ENCODE results near the gene CASTOR1.

CASTOR1 gene

DNA sequence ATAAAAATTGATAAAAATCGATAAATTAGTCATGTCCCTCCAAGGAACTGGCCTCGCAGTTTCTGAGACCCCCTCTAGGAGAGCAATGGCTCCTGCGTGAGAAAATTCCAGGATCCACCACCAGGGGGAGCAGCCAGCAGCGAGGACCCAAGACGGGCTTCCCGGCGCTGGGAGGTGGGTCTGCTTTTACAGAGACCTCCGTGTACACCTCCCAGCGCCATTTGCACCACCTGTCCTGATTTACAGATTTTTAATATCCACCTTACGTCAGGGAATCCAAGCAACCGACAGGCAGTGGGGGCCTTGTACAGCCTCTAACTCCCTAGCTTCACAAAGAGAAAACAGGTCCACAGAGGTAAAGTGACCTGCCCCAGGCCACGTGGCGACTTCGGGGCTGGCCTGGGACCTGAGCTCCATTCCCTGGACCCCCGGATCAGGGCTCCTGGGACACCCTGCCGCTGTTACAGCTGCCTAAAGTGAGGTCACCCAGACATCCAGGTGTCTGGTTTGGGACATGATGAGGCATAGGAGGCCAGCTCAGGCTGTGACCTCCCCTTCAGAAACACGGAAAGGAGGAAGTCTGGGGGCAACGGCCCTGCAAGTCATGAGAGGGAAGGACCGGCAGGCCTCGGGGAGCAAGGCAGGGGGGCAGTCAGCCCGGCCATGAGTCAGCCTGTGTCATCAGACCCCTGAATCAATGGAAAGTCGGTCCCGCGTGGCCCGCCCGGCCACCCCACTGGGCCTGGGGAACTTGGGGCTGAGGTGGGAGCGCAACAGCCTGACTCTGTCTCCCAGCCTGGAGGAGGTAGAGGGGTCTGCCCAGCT is 26.2 kb downstream of the CASTOR1 start:
- DNase-seq = peak; percentile 11 to 71

DNA sequence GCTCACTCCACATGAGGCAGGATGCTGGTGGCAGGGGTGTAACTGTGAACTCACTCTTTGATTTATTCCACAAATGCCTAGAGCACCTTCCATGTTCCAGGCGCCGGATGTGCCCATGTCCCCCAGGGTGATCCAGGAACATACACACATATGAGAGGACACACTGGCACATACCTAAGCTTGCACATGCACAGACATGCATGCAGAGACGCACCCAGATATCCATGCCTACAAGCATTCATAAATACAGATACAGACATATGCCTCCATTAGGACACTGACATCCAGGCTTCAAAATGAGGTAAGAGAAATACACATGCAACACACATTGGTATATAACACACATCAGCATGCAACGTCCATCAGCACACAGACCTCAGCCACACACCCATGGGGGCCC is 27.2 kb downstream of the CASTOR1 start:
- no peak for DNase-seq

DNA sequence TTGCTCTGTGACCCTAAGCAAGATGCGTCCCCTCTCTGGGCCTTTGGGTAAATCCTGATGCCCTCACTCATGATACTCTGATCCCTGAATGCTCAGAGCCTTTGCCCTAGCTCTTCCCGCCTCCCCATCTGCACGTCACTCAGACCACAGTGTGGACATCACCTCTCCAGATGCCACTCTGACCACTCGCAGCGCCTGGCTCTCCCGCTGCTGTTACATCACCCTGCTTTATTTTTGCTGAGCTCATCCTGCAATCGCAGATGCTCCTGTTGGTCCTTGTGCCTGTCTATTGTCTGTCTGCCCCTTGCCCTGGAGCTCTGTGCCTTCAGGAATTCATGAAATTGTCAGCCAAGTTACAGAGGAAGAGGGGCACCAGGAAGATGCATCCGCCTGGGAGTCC is 28.2 kb downstream of the CASTOR1 start:
- no peak for DNase-seq

DNA sequence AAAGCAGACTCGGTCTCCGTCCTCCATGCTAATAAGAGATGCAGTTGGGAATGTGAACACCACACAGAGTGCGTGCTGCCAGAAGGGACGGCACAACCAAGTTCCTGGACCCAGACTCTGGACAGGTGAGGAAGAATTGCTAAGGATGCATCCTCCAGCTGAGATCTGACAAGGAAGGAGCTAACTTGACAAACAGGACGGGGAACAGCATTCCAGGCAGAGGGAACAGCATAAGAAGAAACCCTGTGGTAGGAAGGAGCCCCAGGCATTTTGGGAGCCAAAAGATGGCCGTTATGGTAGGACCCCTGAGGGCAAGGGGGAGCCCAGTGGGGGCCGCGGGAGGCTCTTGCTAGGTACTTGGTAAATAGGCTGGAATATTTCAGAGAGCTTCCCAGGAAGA is 28.6 kb downstream of the CASTOR1 start:
- DNase-seq = no peak

DNA sequence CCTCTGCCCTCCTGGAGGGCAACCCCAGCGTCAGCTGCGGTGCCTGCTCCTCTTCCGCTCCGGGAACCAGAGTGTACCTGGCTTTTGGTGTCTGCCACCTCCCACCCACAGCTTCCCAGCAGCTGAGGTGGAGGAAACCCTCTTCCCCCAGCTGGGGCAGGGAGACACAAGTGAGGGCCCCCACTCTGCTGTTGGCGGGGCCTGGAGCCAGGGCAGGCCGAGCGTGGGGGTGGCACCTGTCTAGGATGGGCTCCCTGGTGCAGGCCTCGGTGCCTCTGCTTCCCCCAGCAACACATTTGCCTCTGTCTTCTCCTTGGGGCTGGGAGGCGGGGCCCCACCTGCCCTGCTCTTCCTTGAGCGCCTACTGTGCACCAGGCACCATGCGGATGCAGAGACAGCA is 29.0 kb downstream of the CASTOR1 start:
- DNase-seq = no peak

DNA sequence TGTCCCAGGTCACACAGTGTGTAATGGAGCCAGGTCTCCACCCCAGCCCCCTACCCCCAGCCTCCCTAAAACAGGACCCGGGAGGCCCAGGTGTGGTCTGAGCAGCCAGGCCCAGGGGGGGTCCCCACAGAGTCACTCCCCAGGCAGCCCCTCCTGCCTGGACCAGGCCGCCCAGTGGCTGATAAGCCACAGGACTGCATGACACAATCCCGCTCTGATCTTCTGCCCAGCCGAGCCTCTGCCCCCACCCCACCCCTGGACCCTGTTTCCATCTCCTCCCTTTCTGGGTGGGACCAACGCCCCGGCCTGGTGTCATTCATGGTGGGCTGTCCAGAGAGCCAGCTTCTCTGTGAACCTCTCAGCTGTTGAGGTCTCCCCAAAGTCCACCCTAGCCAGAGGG is 35.0 kb downstream of the CASTOR1 start:
- no peak for DNase-seq

DNA sequence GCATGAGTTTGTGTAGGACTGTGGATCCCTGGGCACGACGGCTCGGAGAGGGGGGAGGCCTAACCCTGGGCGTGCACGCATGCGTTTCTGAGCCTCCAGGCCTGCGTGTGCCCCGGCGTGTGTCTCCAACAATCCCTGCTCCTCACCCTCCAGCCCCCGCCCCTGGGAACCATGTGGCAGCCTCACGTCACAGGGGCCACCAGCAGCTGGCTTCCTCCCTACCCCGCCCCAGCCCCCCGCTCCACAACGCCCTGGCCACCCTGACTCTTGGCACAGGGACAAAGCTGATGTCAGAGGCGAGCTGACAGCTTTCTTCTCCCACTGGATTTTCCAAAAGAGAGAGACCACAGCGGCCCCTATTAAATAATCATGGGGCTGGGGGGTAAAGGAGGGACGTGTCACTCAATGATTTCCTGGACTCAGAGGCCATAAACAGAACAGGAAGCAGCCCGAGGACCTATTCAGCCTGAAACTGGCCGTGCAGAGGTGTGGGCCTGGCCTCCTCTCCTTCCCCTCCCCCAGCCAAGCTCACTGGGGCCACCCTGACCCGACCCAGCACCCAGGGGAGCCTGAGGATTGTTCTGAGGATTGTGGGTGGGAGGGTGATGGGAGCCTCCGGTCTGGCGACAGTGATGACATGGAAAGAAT is 36.0 kb downstream of the CASTOR1 start:
- no peak for DNase-seq

DNA sequence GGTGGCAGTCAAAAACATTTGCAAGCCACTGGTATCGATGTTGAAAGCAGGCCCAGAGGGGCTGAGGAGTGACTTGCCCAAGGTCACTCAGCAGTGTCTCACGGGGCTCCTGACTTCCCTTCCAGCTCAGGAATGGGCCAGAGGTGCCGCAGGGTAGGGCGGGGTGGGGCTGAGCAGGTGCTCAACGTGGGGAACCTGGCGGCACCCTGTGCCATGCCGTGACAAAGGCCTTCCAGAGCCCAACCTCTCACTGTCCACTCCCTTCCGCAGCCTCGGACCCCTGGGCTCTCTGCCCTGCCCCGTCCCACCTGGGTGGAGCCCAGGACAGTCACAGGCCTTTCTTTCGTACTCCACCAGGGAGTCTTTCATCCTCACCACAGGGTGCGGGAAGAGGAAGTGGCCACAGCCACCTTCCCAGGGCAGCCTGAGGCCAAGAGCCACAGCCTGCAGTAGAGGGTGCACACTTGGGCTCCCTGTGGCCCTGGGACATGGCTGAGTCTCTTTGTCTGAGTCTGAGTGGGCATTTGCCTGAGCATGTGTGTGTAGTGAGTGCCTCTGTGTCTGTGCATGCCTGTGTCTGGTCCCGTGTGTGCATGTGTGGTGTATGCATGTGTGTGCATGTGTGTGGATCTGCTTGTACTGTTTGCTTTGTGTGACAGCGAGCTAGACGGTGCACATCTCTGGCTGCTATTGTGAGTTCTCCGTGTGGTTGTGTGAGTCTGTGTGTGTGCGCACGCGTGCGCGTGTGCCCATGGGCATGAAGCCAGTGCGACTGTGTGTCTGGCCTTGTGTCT is 36.7 kb downstream of the CASTOR1 start:
- DNase-seq = no peak

DNA sequence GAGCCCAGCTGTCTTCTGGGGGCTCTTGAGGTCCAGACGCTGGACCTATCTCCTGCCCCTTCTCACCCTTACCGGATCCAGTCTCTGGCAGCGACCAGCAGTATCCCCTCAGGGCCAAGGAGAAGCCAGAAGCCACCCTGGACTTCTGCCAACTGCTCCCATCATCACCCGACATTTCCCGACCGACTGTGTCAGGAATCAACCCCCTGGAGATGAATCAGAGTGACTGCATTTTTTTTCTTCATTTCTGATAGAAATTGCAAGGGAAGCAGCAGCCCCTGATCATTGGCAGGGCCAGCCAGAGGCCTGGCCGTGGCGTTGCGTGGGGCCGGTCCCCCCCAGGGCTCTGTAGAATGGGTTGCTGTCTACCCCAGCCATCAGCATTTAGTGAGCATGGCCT is 37.6 kb downstream of the CASTOR1 start:
- DNase-seq = no peak

DNA sequence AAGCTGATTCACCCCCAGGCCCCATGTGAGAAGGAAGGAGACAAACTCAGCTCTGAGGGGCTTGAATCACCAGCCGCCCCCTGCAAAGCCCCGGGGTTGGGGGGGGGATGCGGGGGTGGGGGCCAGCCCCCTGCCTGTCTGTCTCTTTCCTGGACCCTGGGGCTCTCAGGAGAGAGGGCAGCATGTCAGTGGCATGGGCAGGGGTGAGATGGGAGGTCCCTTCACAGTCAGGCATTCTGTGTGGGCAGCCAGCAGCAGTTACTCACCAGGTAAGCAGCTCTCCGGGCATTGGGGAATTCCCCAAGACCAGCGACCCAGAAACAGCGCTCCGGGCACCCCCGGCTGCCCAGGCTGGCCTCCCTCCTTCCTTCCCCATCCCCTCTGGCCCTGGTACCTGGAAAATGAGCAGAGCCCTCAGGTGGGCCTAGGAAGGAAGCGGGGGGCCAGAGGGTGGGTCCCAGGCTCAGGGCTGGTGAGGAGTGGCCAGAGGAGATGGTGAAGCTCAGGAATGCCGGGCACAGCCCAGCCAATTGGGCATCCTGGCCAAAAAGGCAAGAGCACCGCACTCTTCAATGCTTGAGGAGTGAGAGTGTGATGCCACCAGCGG is 38.5 kb downstream of the CASTOR1 start:
- DNase-seq = no peak

DNA sequence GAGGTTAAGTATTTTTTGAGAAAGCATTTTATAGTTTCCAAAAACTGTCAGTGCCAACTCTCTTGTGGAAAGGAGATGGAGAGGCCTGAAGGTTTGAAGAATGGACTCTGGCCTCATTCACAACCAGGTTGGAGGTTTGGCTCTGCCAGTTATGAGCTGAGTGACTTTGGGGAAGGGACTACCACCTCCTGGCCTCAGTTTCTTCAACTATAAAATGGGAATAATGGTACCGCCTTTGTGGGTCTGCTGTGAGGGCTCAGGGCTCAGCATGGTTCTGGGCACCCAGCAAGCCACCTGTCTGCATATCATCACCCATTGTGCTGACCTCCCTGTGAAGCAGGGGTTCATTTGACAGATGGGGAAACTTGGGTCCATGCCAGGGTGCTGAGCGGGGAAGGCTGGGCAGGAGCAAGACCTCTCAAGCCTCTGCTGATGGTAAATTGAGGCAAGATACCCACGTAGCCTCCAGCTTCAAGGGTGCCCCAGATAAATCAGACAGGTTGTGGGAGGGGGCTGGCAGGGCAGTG is 39.2 kb downstream of the CASTOR1 start:
- no peak for DNase-seq

DNA sequence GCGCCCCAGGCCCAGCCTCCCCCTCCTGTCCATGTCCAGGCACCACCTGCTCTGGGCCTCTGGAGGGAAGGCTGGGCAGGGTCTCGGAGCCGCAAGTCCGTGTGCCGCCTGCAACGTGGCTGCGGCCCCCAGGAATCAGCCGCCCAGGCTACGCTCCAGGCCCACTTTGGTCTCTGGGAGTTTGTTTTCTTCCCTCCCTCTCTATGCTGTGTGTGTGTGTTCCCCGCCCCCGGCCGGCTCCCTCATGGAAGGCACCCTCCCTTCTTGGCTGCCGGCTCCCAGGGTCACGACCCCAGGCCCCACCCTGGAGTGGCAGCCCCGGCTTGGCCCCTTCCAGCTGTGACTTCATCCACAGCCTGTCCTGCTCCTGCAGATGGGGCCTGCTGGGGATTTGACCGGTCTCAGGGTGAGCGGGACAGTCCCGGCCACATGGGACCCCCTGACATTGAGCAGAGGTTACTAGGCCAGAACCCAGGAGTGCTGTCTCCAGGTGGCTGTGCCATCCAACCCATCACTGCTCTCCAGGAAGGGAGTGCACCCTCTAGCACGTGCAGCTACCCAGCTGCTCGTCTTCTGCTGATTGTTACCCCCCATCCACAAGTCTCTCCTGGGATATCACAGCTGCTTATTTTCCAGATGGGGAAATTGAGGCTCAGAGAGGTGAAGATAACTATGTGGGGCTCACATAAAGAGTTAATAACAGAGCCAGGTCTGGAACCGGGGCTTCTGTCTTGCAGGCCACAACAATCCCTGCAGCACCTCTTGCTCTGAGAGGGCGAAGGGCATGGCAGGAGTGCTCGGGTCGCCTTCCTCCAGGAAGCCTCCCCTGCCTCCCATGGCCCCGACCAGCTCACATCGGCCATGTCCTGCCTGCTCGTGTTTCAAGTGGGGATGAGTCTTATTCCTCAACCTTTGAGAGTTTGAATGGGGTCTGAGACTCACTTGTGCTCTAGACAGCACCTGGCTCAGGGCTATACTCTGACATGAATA is 40.0 kb downstream of the CASTOR1 start:
- no peak for DNase-seq

DNA sequence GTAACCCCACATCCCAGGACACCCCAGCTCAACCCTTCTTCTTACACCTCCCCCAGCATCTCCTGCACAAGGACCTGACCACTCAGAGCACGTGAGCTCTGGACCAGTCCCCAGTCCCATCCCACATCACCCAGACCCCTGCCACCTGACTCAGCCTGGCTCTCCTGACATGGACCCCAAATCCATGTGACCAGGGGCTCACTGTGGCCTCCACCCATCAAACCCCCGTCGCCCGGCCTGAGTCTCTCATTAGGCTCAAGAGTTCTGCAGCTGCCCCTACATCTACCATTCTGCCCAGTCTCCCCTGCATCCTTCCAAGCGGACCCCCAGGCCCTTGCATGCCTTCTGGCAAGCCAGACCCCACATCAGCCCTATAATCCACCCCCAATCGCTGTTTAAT is 40.8 kb downstream of the CASTOR1 start:
- DNase-seq = no peak

DNA sequence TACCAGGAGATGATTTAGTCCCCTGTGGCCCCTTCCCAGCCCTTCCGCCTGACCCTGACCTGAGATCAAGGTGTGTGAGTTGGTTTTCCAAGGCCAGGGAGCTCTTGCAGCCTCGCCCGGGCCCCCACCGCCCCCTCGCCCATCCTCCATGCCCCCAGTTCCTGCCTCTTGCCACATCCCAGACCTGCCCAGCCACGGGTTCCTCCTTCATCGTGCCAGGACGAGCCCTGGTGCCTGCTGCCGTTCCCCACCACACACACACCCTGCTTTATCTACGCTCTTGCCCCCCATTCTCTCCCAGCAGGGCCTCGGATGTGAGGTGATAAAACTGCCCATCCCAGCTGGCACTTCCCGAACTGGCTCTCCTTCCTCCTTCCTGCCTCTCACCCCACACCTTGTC is 41.3 kb downstream of the CASTOR1 start:
- no peak for DNase-seq

DNA sequence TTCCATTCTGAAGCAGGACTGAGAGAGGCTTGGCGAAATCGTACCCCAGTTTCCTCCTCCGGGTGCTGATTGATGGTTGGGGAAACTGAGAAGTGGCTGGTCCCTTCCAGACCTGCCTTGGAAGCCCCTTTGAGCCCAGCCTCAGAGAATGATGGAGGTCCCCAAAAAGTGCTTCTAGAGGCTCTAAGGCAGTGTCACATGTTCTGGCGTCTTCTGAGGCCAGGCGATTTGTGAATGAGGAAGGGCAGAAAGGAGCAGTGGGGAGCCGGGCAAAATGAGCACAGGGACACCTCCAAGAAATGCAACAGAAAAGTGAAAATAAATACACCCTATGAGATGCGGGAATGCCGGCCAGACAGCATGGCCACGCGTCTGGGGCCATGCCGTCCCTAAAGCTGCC is 41.7 kb downstream of the CASTOR1 start:
- DNase-seq = no peak

DNA sequence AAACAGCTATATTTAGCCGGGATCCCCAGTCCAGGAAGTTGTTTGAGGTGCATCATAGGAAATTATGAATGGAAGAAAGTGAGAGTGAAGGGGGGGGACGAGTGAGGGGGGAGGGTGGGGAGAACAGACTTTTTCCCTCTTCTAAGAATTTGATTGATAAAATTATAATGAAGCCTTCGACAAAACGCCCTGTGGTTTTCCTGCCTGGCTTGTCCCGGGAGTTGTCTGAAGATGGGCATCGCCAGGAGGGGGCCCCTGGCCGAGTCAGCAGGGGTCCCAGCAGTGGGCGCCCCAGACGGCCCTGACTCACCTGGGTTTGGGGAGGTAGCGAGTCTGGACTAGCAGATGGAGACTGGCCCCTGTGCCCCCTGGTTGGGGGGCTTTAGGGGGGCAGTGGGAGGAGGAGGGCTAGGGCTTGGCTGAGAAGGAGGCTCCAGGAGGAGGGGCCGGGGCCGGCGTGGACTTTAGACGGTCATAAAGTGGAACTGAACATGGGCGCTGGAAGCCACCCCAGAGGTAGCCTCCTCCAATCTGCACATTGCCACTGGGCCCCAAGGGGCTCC is 42.4 kb downstream of the CASTOR1 start:
- no peak for DNase-seq

DNA sequence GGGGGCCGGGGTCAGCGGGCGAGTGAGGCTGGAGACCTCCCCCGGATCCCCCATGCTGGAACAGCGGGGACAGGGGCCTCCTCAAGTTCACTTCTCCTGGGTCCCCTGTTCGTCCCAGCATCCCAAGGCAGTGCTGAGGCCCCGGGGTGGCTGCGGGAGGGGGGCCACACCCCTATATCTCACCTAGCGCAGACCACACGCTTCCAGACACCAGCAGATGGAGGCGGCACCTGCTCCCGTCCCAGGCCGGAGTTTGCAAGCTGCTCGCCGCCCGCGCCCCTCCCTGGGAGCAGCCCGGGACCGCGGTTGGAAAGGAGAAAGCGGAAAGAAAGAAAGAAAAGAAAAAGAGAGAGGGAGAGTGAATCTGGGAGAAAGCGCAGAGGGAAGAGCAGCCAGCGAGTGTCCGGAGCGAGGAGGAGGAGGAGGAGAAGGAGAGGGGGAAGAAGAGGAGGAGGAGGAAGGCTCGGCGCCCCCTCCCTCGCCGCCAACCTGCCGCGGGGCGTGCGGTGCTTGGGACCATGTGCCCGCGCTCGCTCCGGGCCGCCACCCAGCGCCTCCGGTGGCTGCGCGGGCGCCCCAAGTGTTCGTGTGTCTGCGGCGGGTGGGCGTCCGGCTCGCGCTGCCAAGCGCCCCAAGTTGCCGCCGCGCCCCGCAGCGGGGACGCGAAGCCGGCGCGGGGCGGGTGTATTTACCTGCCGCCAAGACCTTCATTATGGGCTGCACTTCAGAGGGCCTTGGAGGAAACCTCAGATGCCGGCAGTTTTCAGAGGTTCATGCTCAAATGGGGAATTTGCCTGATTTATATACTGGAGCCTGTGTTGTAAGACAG is 43.1 kb downstream of the CASTOR1 start, which contains the start of gene LIF:
LIF (minus strand) TSS at position 775 of the 829 bp plus-strand sequence; CDS start at position 711, 64 bp downstream.
- peak in 1 of 2 experiments; percentile 52 for DNase-seq

DNA sequence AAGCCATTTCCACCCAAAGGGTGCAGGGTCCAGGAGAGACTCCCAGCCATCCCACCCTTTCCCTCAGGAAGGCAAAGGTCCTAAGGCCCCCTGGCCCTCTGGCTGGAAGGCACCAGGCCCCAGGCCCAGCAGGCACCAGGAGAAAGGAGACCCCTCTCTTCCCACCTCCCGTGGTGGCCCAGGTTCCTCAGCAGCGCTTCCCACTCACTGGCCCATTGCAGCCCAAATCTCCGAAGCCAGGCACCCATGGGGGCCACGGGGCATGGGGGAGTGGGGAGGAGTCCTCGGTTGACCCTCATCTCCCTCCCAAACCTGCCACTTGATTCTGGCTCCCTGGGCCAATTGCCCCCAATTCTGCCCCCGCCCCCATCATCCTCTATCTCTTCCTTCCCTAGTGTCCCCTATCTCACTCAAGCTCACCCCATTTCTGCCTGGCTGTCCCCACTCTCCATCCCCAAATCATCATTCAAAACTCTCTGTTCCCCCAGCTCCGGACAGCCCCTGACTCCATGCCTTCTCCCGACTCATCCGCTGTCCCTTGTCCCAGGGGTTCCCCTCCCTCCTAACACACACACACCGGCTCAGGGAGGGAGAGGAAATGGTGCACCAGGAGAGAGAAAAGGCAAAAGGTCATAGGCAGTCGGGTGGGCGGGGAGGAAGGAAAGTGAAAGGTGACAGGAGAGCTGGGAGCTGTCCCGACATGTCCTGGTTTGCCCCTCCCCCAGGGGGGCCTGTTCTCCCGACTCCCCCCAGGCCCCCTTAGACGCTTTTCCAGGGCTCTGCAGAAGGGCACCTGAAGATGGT is 43.9 kb downstream of the CASTOR1 start:
- DNase-seq = no peak

DNA sequence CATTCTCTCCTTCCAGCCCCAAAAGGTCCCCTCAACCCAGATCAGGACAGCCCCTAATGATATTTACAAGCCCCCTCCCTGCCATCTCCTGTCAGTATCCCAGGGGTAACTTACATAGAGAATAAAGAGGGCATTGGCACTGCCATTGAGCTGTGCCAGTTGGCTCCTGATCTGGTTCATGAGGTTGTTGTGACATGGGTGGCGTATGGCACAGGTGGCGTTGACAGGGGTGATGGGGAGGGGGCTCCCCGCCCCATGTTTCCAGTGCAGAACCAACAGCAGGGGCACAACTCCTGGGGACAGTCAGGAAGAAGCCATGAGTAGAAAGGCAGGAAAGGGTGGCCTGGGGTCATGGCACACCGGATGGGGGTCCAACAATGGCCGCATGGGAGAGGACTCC is 44.7 kb downstream of the CASTOR1 start:
- DNase-seq = no peak

DNA sequence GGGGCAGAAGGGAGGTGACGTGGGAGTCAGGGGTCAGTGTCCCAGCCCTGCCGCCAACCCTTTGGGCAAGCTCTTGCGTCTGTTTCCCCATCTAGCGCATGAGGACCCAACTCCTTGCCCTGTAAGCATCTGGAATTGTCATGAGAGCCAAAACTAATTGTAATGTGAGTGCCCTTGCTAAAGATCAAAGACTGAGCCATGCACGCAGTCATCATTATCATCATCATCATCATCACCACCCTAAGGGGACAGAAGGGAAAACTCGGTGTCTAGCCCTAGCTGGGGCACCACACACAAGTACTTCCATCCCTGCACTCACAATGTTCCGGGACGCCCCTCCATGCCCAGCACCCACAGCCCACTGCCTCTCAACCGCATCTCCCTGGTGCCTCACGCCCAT is 45.2 kb downstream of the CASTOR1 start:
- no peak for DNase-seq

Data from NCI-H526 (cell line).